Astrocyte (in vitro differentiated cells and primary cell): ENCODE measurements around the gene SCAP.

Experiments
- CTCF ChIP-seq: IDR thresholded peaks from 2 replicates; pipeline ENCODE4 v1.5.1; 2011; ENCODE audit warnings: low read depth, mild to moderate bottlenecking, inconsistent platforms, low read length, moderate library complexity; ENCODE audit not compliant: insufficient read depth
- EZH2 ChIP-seq: IDR thresholded peaks from 2 replicates; pipeline ENCODE4 v1.6.1; 2012; ENCODE audit warnings: mild to moderate bottlenecking, low read length, inconsistent platforms; ENCODE audit not compliant: insufficient read depth

GRCh38 chr3:47515100-47515499 is 39.4 kb upstream of the SCAP start:
- TF ChIP-seq CTCF (no peak), EZH2 (no peak)
